ENCODE measurements around the gene ADAP2. TPM values are rescaled to one million over a fixed set of nuclear protein-coding genes. Genes with fewer than 3 reads are reported as not detected.
A peak's percentile ranks its signal among the peaks of the same experiment; 100 is the strongest.

Gene ADAP2
- total and polyA plus RNA-seq, 2 experiments from 2014 or later = 0.94 TPM

DNA sequence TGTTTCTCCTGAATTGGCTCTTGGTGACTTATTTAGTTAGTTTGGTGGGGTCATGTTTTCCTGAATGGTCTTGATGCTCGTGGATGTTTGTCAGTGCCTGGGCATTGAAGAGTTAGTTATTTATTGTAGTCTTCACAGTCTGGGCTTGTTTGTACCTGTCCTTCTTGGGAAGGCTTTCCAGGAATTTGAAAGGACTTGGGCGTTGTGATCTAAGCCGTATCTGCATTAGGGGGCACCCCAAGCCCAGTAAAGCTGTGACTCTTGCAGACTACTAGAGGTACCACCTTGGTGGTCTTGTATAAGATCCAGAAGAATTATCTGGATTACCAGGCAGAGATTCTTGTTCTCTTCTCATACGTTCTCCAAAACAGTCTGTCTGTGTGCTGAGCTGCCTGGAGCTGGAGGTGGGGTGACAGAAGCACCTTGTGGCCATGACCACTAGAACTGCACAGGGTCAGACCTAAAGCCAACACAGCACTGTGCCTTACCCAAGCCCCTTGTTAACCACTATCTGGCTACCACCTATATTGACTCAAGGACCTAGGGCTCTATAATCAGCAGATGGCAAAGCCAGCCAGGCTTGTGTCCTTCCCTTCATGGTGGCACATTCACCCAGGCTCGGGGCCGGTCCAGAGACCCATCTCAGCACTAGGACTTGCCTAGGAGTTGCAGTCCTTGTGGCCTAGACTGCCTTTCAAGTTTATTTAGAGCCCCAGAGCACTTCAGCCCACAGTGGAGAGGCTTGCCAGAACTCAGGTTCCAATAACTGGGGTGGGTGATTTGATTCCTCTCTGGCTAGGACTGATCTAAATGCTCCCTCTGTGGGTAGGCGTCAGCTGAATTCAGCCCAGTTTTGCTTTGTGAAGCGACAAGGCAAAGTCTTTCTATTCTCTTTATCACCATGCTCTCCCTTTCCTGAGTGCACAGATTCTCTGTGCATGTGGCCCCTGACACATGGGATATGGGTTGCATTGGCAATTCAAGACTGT lies 60.1 kb downstream of the ADAP2 start:
- Histone ChIP-seq H3F3A (replicated peaks; ENCODE audit: low read depth) (no peaks in the 10 kb centered on the region), H3K27me3 (ENCODE audit: insufficient read depth) (no peaks in the 10 kb centered on the region), H3K27ac (ENCODE audit: low read depth) (no peak overlapping the region), H3K4me2 (no peak overlapping the region), H3K79me2 (replicated peaks; ENCODE audit: insufficient read depth) (no peaks in the 10 kb centered on the region), H3K4me3 (no peak overlapping the region), H4K20me1 (replicated peaks; ENCODE audit: insufficient read depth) (no peaks in the 10 kb centered on the region), H3K4me1 (ENCODE audit: insufficient read depth) (no peaks in the 10 kb centered on the region), H2AFZ (no peak overlapping the region), H3K9me2 (ENCODE audit: insufficient read depth) (no peaks in the 10 kb centered on the region), H3K36me3 (ENCODE audit: insufficient read depth) (no peaks in the 10 kb centered on the region)
- H3K4me1 Mint-ChIP-seq = no peaks in the 10 kb centered on the region
- H3K9me3 Mint-ChIP-seq = peaks cover 10% of the 10 kb centered on the region
- H3K4me3 Mint-ChIP-seq = no peak overlapping the region
- no peak for DNase-seq (ENCODE audit: low spot score)
- TF ChIP-seq ZNF331 (CRISPR knock-in tag; IDR thresholded peaks at IDR 0.05; ENCODE audit: low read depth) (no peak), CTCF (conservative IDR thresholded peaks at IDR 0.05; ENCODE audit: low read depth in 2 of 2) (peak in 1 of 2 experiments; percentile 32; a peak in 2 of 4 replicates), CREB1 (CRISPR knock-in tag; IDR thresholded peaks at IDR 0.05; ENCODE audit: low read depth) (no peak), POLR2AphosphoS5 (IDR thresholded peaks at IDR 0.05; ENCODE audit: low read depth) (no peak)
- ATAC-seq = no peak
- H3K36me3 Mint-ChIP-seq (ENCODE audit: low read depth) = peaks cover 6% of the 10 kb centered on the region
- no peak overlapping the region for H3K27ac Mint-ChIP-seq
- H3K27me3 Mint-ChIP-seq (ENCODE audit: insufficient read depth, low read depth, poor library complexity) = no peaks in the 10 kb centered on the region

GRCh38 chr17:30982855-30983254 lies 61.1 kb downstream of the ADAP2 start:
- Histone ChIP-seq H3K4me3 (no peak overlapping the region), H3K79me2 (replicated peaks; ENCODE audit: insufficient read depth) (no peaks in the 10 kb centered on the region), H3F3A (replicated peaks; ENCODE audit: low read depth) (no peaks in the 10 kb centered on the region), H2AFZ (no peak overlapping the region), H3K27me3 (ENCODE audit: insufficient read depth) (no peaks in the 10 kb centered on the region), H4K20me1 (replicated peaks; ENCODE audit: insufficient read depth) (no peaks in the 10 kb centered on the region), H3K27ac (ENCODE audit: low read depth) (no peak overlapping the region), H3K9me2 (ENCODE audit: insufficient read depth) (no peaks in the 10 kb centered on the region), H3K36me3 (ENCODE audit: insufficient read depth) (no peaks in the 10 kb centered on the region), H3K4me2 (no peak overlapping the region), H3K4me1 (ENCODE audit: insufficient read depth) (no peaks in the 10 kb centered on the region)
- no peak overlapping the region for H3K4me3 Mint-ChIP-seq
- no peak overlapping the region for H3K27ac Mint-ChIP-seq
- ATAC-seq = no peak
- peaks cover under 1% of the 10 kb centered on the region for H3K27me3 Mint-ChIP-seq (ENCODE audit: insufficient read depth, low read depth, poor library complexity)
- no peak for DNase-seq (ENCODE audit: low spot score)
- H3K36me3 Mint-ChIP-seq (ENCODE audit: low read depth) = peaks cover 6% of the 10 kb centered on the region
- no peak for TF ChIP-seq POLR2AphosphoS5 (IDR thresholded peaks at IDR 0.05; ENCODE audit: low read depth)
- H3K9me3 Mint-ChIP-seq = peaks cover 10% of the 10 kb centered on the region
- H3K4me1 Mint-ChIP-seq = no peaks in the 10 kb centered on the region

DNA sequence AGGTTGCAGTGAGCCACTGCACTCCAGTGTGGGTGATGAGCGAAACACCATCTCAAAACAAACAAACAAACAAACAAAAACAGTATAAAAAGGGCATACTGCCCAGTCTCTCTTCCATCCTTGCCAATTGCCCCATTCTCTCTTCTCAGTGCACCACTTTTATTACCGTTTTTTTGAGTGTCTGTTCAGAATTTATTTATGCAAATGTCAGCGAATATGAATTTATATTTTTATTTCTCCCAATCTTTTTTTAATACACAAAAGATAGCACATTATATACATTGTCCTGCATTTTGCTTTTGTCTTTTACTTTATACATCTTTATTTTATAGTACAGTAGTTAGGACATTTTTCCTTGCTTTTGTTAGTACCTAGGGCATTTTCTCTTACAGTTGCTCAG lies 68.7 kb downstream of the ADAP2 start:
- Histone ChIP-seq H3K4me3 (no peak overlapping the region), H3F3A (replicated peaks; ENCODE audit: low read depth) (no peaks in the 10 kb centered on the region), H3K36me3 (ENCODE audit: insufficient read depth) (no peaks in the 10 kb centered on the region), H3K79me2 (replicated peaks; ENCODE audit: insufficient read depth) (no peaks in the 10 kb centered on the region), H2AFZ (no peak overlapping the region), H3K27ac (ENCODE audit: low read depth) (no peak overlapping the region), H3K9me2 (ENCODE audit: insufficient read depth) (no peaks in the 10 kb centered on the region), H3K27me3 (ENCODE audit: insufficient read depth) (no peaks in the 10 kb centered on the region), H3K4me2 (no peak overlapping the region), H4K20me1 (replicated peaks; ENCODE audit: insufficient read depth) (no peaks in the 10 kb centered on the region), H3K4me1 (ENCODE audit: insufficient read depth) (no peaks in the 10 kb centered on the region)
- Mint-ChIP-seq H3K27me3 (ENCODE audit: insufficient read depth, low read depth, poor library complexity) (peaks cover 5% of the 10 kb centered on the region), H3K27ac (no peak overlapping the region), H3K9me3 (no peaks in the 10 kb centered on the region), H3K36me3 (ENCODE audit: low read depth) (no peaks in the 10 kb centered on the region), H3K4me3 (no peak overlapping the region), H3K4me1 (no peaks in the 10 kb centered on the region)
- DNase-seq (ENCODE audit: low spot score) = no peak
- no peak for ATAC-seq
- TF ChIP-seq EZH2 (IDR thresholded peaks at IDR 0.05; ENCODE audit: low read depth, unreplicated experiment) = no peak

All from GM23338 (cell line).